ENCODE data around the gene CCDC200. TPM values are rescaled to one million over a fixed set of nuclear protein-coding genes. Genes with fewer than 3 reads are reported as not detected.
A peak's percentile ranks its signal among the peaks of the same experiment; 100 is the strongest.
"Not testable (repeated sequence)": the region's sequence is repeated elsewhere in the genome, so short reads cannot be mapped to it uniquely, and the experiment has no call there.

Gene CCDC200
- total RNA-seq, 1 donor from 2014 or later = not detected

DNA sequence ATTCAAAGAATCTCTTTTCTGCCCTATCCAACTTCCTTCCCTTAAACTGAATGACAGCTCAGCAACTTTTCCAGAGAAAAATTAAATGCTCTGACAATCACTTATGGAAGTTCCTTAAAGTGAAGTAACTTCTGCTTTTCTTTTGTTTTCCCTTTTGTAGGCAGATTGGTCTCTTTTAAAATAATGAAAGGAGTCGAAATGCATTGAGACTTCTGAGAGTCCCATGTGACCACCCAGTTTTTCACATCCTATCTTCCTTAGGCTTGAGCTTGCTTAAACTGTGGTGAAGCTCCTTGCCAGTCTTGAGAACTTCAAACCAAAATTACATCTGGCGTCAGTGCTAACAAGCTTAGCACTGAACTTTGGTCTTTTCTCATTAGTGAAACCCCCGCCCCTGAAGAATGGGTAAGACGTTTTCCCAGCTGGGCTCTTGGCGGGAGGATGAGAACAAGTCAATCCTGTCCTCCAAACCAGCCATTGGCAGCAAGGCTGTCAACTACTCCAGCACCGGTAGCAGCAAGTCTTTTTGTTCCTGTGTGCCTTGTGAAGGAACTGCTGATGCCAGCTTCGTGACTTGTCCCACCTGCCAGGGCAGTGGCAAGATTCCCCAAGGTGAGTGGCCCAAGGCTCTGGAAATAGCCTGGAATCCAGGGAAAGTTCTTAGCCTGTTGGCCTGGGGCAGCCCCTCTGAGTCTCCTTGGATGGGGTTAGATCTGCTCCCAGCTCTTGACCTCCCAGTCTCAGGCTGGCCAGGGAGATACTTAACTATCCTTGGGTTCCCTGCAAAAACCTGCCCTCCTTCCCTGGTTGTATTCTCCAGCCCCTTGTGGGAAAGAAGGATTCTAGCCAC lies 15.6 kb downstream of the CCDC200 start:
- peak overlapping the region; percentile 77 for H3K4me3 ChIP-seq
- TF ChIP-seq, protein P1, sequence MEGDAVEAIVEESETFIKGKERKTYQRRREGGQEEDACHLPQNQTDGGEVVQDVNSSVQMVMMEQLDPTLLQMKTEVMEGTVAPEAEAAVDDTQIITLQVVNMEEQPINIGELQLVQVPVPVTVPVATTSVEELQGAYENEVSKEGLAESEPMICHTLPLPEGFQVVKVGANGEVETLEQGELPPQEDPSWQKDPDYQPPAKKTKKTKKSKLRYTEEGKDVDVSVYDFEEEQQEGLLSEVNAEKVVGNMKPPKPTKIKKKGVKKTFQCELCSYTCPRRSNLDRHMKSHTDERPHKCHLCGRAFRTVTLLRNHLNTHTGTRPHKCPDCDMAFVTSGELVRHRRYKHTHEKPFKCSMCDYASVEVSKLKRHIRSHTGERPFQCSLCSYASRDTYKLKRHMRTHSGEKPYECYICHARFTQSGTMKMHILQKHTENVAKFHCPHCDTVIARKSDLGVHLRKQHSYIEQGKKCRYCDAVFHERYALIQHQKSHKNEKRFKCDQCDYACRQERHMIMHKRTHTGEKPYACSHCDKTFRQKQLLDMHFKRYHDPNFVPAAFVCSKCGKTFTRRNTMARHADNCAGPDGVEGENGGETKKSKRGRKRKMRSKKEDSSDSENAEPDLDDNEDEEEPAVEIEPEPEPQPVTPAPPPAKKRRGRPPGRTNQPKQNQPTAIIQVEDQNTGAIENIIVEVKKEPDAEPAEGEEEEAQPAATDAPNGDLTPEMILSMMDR (IDR thresholded peaks at IDR 0.05) = no peak
- ATAC-seq = peak; percentile 6 to 15
- peaks cover 59% of the 10 kb centered on the region for H3K36me3 ChIP-seq
- DNase-seq = no peak
- H3K27ac ChIP-seq = peak overlapping the region; percentile 88
- H3K27me3 ChIP-seq (ENCODE audit: low read depth) = no peaks in the 10 kb centered on the region
- intact Hi-C loops (cut with DNase I) = no loop called here
- no peaks in the 10 kb centered on the region for H3K9me3 ChIP-seq
- H3K4me1 ChIP-seq = peaks cover 25% of the 10 kb centered on the region

GRCh38 chr17:43211480-43212402 lies 16.7 kb downstream of the CCDC200 start, which contains the start of gene TMEM106A:
TMEM106A (plus strand) TSS chr17:43211875; CDS start chr17:43213042, 1,167 bp downstream.
- H3K36me3 ChIP-seq = peaks cover 59% of the 10 kb centered on the region
- peaks cover 25% of the 10 kb centered on the region for H3K4me1 ChIP-seq
- intact Hi-C loops (cut with DNase I) = no loop called here
- TF ChIP-seq, protein P1 (IDR thresholded peaks at IDR 0.05) = peak; percentile 38
- ATAC-seq = peak; percentile 95 to 96
- H3K27me3 ChIP-seq (ENCODE audit: low read depth) = no peaks in the 10 kb centered on the region
- peak within 1 kb of the TSS; percentile 77 for H3K4me3 ChIP-seq
- DNase-seq = peak; percentile 88
- peak within 1 kb of the TSS; percentile 88 for H3K27ac ChIP-seq
- no peaks in the 10 kb centered on the region for H3K9me3 ChIP-seq

- DNase-seq (no peak), ATAC-seq (no peak)
- peaks cover 25% of the 10 kb centered on the region for H3K4me1 ChIP-seq
- peak overlapping the region; percentile 77 for H3K4me3 ChIP-seq
- H3K27ac ChIP-seq = peak overlapping the region; percentile 88
- no peaks in the 10 kb centered on the region for H3K9me3 ChIP-seq
- TF ChIP-seq, protein P1 (IDR thresholded peaks at IDR 0.05) = no peak
- intact Hi-C loops (cut with DNase I) = no loop called here
- no peaks in the 10 kb centered on the region for H3K27me3 ChIP-seq (ENCODE audit: low read depth)
- peaks cover 59% of the 10 kb centered on the region for H3K36me3 ChIP-seq
These were observed 17.3 kb downstream of the CCDC200 start for GRCh38 chr17:43211123-43211479.

GRCh38 chr17:43210576-43210975 lies 17.8 kb downstream of the CCDC200 start:
- intact Hi-C loops (cut with DNase I) = no loop called here
- peaks cover 58% of the 10 kb centered on the region for H3K36me3 ChIP-seq
- TF ChIP-seq, protein P1 (IDR thresholded peaks at IDR 0.05) = no peak
- peaks cover 25% of the 10 kb centered on the region for H3K4me1 ChIP-seq
- ATAC-seq (no peak), DNase-seq (no peak)
- no peaks in the 10 kb centered on the region for H3K9me3 ChIP-seq
- H3K4me3 ChIP-seq = no peak overlapping the region
- H3K27me3 ChIP-seq (ENCODE audit: low read depth) = no peaks in the 10 kb centered on the region
- H3K27ac ChIP-seq = peak overlapping the region; percentile 88

GRCh38 chr17:43203013-43203412 lies 25.4 kb downstream of the CCDC200 start:
- H3K4me1 ChIP-seq; H3K27ac ChIP-seq; ATAC-seq; H3K4me3 ChIP-seq; DNase-seq; H3K27me3 ChIP-seq (ENCODE audit: low read depth); intact Hi-C loops (cut with DNase I); H3K9me3 ChIP-seq: not testable (repeated sequence)
- peaks cover 99% of the 10 kb centered on the region for H3K36me3 ChIP-seq
